Measurements from ENCODE around the gene QSOX1.
A peak's percentile ranks its signal among the peaks of the same experiment; 100 is the strongest.
"Not testable (repeated sequence)": the region's sequence is repeated elsewhere in the genome, so short reads cannot be mapped to it uniquely, and the experiment has no call there.

Gene QSOX1, protein sequence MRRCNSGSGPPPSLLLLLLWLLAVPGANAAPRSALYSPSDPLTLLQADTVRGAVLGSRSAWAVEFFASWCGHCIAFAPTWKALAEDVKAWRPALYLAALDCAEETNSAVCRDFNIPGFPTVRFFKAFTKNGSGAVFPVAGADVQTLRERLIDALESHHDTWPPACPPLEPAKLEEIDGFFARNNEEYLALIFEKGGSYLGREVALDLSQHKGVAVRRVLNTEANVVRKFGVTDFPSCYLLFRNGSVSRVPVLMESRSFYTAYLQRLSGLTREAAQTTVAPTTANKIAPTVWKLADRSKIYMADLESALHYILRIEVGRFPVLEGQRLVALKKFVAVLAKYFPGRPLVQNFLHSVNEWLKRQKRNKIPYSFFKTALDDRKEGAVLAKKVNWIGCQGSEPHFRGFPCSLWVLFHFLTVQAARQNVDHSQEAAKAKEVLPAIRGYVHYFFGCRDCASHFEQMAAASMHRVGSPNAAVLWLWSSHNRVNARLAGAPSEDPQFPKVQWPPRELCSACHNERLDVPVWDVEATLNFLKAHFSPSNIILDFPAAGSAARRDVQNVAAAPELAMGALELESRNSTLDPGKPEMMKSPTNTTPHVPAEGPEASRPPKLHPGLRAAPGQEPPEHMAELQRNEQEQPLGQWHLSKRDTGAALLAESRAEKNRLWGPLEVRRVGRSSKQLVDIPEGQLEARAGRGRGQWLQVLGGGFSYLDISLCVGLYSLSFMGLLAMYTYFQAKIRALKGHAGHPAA

DNA sequence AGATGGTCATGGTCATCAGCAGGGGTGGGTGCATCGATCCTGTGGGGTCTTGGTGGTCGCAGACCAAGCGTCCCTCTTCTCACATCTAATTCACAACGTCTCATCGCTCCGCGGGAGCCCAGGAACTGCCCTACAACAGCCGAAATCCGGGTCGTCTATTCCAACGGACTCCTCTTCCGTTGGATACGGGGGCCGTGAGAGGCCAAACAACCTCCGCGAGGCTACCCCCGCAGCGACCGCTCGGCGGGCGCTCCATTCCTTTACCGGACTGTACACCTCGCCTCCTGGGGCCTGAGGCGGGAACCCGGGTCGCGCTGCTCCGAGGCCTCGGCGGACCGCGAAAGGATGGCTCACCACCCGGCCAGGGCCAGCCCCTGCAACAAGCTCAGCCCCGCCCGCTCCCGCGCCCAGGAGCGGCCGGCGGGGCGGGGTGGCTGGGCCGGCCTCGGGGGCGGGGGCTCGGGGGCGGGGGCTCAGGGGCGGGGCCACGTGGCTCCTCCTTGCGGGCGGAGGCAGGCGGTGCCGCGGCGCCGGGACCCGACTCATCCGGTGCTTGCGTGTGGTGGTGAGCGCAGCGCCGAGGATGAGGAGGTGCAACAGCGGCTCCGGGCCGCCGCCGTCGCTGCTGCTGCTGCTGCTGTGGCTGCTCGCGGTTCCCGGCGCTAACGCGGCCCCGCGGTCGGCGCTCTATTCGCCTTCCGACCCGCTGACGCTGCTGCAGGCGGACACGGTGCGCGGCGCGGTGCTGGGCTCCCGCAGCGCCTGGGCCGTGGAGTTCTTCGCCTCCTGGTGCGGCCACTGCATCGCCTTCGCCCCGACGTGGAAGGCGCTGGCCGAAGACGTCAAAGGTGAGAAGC is at the start of gene QSOX1:
Gene QSOX1, plus strand, starts transcription at position 545 of the 857 bp plus-strand sequence. Its CDS starts 39 bp downstream, at position 584.
- peak; percentile 92 for DNase-seq (ENCODE audit: low spot score)

GRCh38 chr1:180112091-180112490 is 42.6 kb upstream of the QSOX1 start:
- no peak for DNase-seq (ENCODE audit: low spot score)

DNA sequence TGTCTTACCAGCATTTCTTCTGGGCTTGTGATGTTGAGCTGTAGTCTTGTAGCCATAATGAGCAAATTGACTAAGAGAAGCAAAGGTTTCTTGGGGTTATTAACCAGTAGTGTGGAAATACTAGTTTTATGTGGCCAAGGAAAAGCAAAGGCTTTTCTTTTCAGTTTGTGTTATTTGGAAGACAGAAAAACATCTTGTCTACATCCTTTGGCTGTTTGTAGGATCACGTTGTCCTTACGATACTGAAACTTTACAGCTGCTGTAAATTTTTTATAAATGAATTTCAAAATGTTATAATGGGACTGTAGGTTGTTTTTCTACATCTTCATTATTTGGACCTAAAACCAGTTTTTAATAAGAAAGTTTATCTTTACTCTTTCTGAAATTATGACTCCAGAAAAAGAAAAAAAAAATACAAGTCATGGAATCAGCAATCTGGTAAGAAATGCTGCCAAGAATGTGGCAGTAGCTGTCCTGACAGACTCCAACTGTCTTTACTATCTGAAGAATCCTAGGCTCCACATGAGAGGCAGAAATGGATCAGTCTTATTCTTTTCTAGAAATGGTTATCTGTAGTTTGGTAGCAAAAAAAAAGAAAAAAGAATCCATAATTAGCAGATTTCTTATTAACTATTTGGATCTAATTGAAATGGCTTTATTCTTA is 41.6 kb upstream of the QSOX1 start:
- DNase-seq (ENCODE audit: low spot score) = no peak

- DNase-seq (ENCODE audit: low spot score) = no peak
These were observed 40.2 kb upstream of the QSOX1 start for GRCh38 chr1:180114396-180114945.

GRCh38 chr1:180116964-180117763 is 37.5 kb upstream of the QSOX1 start:
- DNase-seq (ENCODE audit: low spot score) = no peak

GRCh38 chr1:180117764-180118116 is 36.9 kb upstream of the QSOX1 start:
- DNase-seq (ENCODE audit: low spot score) = no peak

GRCh38 chr1:180119837-180120236 is 34.8 kb upstream of the QSOX1 start:
- no peak for DNase-seq (ENCODE audit: low spot score)

- no peak for DNase-seq (ENCODE audit: low spot score)
These were observed 31.2 kb upstream of the QSOX1 start for GRCh38 chr1:180123463-180123936.

GRCh38 chr1:180130651-180131050 is 24.0 kb upstream of the QSOX1 start:
- no peak for DNase-seq (ENCODE audit: low spot score)

DNA sequence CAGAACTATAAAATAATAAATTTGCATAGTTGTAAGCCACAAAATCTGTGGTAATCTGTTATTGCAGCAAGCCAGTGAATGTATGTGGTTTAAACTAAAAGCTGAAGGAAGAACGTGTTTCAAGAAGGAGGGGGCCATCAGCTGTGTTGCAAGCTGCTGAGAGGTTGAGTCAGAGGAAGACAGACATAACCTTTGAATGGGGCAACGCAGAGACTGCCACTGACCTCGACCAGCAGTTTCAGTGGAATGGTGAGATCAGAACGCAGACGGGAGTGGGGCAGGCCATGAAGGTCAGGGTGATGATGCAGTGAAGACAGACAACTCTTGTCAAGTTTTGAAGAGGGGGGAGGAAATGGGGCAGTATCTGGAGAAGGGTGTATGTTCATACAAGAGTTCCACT is 23.2 kb upstream of the QSOX1 start:
- DNase-seq (ENCODE audit: low spot score) = no peak

DNA sequence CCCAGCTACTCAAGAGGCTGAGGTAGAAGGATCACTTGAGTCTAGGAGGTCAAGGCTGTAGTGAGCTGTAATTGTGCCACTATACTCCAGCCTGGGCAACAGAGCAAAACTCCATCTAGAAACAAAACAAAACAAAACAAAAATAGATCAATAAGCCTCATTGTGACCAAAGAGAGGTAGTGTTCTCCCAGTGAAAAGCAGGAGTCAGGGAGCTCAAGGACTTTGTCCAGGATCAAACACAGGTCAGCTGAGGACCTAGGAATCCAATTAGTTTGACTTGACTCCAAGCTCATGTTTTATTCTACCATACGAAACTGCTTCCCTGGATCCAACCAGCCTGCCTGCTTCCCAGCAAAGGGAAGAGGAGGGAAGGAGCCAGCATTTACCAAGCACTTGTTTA is 21.5 kb upstream of the QSOX1 start:
- DNase-seq (ENCODE audit: low spot score) = no peak

- DNase-seq (ENCODE audit: low spot score) = not testable (repeated sequence)
These were observed 21.0 kb upstream of the QSOX1 start for GRCh38 chr1:180133688-180134087.

DNA sequence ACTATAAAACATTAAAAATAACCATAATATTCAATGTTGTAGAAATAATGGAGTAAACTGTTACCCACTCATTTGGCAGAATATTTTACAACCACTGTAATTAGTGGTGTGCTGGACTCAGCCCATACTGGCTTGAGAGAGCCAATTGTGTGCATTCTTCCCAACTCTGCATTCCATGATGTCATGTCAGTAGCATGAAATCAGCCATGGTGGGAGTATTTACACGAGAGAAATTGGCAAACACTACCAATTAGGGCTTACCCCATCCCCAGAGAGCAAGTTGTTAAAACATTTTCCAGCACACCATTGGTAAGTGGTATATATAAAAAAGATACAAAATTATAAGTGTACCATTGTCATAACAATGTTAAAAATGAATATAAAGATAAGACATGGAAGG is 19.1 kb upstream of the QSOX1 start:
- no peak for DNase-seq (ENCODE audit: low spot score)

- DNase-seq (ENCODE audit: low spot score) = no peak
These were observed 18.2 kb upstream of the QSOX1 start for GRCh38 chr1:180136331-180136967.

- no peak for DNase-seq (ENCODE audit: low spot score)
These were observed 17.7 kb upstream of the QSOX1 start for GRCh38 chr1:180136968-180137356.

DNA sequence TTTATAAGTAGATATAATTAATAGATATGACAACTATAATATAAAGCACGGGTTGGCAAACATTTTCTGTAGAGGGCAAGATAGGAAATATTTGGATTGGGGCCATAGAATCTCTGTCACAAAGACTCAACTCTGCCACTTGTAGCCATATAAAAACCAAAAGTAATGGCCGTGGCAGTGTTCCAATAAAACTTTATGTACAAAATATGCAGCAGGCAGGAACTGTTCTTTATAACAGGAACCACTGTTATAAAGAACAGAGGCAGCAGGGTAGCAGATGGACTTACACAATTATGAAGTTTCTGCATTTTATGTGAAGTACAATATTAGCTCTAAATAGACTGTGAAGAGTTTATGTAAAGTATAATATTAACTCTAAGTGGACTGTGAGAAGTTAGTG is 16.9 kb upstream of the QSOX1 start:
- no peak for DNase-seq (ENCODE audit: low spot score)

- DNase-seq (ENCODE audit: low spot score) = no peak
These were observed 13.2 kb upstream of the QSOX1 start for GRCh38 chr1:180141381-180141934.

GRCh38 chr1:180143359-180143758 is 11.3 kb upstream of the QSOX1 start:
- no peak for DNase-seq (ENCODE audit: low spot score)

DNA sequence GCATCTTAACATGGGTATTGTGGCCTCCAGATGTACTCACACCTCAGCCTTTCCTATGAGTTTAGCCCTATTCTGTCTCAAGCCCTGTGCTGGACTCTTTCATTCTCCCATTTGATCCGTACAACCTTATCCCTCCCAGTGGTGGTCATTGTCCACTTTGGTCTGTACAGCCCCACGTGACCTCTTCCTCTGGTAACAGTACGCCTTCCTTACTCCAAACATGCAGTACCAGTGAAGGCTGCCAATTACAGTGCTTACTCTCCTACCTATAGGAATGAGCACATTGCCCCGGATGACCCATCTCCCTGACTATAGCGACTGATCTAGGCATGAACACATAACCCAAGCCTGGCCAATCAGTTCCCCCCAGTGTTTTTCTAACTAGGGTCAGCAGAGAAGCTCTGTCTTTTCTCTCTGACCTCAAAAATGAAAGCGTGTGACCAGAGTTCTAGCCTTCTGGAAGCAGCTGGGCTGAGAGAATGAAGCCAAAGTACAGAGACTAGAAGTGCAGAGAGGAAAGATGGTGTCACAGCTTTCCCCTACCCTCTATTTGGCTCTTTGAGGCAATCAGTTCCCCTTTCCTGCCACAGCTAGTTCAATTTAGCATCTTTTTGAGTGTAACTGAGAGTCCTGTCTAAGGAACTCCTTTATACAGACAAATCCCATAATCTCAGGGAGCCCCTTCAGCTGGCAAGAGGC is 9.9 kb upstream of the QSOX1 start:
- DNase-seq (ENCODE audit: low spot score) = no peak

Measured in activated CD4-positive, alpha-beta T cell treated with anti-CD3 and anti-CD28 coated beads, Interleukin-2, Interleukin-4, amounts not matched to agents 100 ng/mL and 50 ng/mL, durations not matched to agents 16 hours and 8 hours (primary cell).